Measurements from ENCODE around the gene CHAC1.
"Not testable (repeated sequence)": the region's sequence is repeated elsewhere in the genome, so short reads cannot be mapped to it uniquely, and the experiment has no call there.

Gene CHAC1

DNA sequence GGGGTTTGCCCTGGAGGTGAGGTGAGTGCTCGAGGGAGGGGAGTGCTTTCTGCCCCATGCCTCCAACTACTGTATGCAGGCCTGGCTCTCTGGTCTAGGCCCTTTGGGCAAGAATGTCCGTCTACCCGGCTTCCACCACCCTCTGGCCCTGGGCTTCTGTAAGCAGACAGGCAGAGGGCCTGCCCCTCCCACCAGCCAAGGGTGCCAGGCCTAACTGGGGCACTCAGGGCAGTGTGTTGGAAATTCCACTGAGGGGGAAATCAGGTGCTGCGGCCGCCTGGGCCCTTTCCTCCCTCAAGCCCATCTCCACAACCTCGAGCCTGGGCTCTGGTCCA, 14.8 kb upstream of the CHAC1 start:
- DNase-seq = no peak

DNA sequence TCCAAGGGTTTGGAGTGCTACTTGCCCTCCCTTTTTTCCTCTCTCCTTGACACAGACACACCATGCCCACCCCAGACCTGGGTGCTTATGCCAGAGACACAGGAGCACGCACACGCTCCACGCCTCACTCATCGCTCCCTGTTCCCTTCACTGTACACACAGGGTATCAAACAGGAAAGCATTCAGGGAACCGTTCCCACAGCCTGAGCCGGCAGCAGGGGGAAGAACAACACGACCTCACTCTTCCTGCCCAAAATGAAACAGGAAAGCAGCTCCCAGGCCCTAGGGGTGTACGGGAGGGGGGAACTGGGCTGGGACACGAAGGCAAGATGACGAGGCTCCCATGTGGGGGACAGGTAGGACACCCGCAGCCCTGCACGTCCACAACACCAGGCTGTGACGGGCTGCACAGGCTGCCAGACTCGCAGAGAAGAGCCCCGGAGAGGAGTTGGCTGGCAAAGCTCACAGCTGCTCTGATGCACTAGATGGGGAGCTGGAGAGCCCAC, 12.9 kb upstream of the CHAC1 start:
- peak; percentile 76 for DNase-seq

GRCh38 chr15:40941068-40941527, 12.2 kb upstream of the CHAC1 start:
- DNase-seq = peak; percentile 75

DNA sequence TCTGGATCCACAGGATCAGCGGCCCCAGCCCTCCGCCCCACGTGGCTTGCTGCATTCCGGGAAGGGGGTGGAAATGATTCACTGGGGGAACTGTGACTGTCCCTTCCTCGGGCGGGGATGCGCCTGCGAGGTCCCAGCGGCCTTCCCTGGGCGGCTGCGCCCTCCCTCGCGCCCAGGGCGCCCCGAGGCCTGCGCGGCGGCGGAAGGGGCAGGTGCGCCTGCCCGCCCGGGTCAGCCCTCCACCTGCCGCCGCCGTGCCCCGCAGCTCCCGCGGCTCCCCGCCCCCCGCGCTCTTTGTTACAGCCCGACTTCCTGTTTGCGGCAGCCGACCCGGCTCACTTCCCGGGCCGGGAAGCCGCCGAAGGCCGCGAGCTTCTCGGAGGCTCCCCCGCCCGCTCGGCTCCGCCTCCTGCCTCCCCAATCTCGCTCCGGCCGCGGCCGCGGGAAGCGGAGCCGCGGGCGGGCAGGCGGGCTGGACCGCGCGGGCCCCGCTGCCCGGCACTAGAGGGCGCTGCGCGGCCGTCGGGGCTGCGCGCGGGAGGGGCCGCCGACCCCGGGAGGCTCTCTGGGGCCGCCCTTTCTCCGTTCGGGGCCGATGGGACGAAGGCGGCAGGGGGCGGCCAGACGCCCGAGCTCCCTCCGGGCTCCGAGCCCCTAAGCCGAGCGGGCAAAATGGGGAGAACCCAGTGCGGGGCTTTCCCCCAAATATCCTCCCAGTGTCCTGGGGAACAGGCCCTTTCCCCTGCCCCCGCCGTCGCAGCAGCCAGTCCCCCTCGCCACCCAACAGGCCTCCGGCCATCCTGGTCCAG, 11.5 kb upstream of the CHAC1 start:
- peak; percentile 97 for DNase-seq

GRCh38 chr15:40942337-40942854, 10.9 kb upstream of the CHAC1 start:
- DNase-seq = peak; percentile 62

DNA sequence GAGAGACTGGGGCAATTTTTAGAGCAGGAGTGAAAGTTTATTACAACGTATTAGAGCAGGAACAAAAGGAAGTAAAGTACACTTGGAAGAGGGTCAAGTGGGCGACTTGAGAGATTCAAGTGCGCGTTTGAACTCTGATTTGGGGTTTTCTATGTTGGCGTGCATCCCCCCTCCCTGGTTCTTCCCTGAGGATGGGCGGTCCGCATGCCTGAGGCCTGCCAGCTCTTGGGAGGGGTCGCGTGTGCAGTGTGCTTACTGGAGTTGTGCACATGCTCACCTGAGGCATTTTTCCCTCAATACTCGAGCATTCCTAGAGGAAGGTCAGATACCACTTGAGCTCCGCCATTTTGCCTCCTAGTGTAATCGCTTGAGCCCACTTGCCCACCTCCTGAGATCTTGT, 10.4 kb upstream of the CHAC1 start:
- DNase-seq = no peak

- DNase-seq = peak; percentile 23
Measured at GRCh38 chr15:40943764-40944365, 9.4 kb upstream of the CHAC1 start.

GRCh38 chr15:40944510-40945296, 8.6 kb upstream of the CHAC1 start:
- DNase-seq = peak; percentile 78

DNA sequence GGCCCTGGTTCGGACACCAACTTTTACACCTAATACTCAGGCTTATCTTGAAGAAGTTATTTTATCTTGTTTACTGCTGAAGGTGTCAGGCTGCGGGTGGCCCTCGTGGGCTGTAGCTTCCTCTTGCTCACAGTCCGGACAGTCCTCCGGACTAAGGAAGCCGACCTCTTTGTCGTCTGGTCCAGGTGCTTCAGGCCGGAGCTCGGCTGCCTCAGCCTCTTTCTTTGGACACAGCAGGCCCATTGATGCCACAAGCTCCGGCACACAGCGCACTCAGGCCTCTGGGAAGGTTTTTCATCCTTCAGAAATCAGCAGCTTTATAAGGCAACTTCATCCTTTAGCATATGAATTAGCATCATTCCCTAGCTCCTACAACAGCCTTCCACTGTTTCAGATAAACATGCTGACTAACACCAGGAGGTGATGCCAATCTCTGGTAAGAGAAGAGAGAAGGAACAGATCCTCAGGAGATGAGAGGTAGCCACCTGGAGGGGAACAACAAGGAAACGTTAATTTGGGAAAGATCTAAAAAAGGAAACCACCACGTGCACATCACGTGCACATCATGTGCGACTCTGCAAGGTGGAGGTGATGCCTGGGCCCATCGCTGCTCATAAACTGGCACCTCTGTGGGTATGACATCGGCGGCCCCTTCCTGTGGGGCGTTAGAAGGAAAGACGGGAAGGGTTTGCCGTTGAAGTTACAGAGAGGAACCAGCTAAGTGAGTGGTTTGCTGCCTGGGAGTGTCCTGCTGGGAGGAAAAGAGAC, 4.4 kb upstream of the CHAC1 start:
- no peak for DNase-seq

GRCh38 chr15:40949756-40950207, 3.5 kb upstream of the CHAC1 start:
- no peak for DNase-seq

GRCh38 chr15:40951764-40952163, 1.5 kb upstream of the CHAC1 start:
- no peak for DNase-seq

DNA sequence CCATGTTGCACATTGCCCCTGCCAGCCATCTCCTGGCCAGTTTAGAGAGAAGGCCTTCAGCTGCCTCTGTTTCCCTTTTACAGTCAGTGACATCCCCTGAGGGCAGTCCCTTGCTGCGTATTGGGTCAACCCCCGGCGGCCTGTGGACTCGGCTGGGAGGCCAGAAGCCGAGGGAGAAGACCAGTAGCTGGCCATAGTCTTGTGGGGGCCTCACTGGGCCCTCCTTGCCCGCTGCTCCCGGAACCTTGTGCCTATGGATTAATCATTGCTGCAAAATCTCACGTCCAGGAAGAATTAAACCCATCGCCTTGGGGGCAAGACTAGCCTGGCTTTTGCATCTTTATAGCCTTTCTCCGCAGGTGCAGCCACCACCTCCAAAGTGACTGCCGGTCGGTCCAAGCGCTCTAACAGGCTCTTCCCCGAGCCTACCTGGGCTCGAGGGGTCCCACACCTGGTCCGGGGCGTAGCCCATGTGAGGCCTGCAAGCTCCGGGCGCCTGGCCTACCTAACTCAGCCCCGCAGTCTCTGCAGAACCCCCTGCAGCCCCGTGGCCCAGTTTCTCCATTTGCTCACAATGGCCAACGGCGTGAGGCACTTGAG, 870 bp upstream of the CHAC1 start:
- no peak for DNase-seq

GRCh38 chr15:40953713-40954074, 423 bp downstream of the CHAC1 start:
- no peak for DNase-seq

- DNase-seq = not testable (repeated sequence)
Measured at GRCh38 chr15:40954158-40954848, 1.0 kb downstream of the CHAC1 start.

- DNase-seq = no peak
Measured at GRCh38 chr15:40955141-40955903, 2.1 kb downstream of the CHAC1 start.

DNA sequence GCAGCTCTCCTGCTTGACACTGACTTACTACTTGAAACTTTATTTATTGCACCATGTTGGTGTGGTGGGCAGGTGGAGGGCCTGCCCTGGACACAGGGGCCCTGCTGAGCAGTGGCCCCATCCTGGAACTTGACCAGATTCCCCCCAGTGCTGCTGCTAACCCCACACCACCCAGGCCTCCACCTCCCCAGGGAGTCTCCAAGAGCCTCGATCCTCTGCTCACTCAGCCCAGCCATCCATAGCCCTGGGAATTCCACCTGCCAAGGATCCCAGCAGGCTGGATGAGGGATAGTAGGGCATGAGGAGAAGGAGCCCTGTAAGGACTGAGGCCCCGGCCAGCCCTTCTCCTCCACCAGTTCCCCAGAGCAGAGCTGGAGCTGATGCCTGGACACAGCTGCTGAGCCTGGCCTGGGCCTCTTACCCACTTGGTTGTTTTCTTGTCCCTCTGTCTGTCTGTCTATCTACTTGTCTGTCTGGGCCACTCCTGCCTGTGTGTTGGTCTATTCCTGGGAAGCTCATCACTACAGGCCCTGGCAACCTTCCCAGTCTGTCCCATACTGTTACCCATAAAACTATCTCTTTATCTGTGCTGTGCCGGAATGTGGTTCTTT, 2.8 kb downstream of the CHAC1 start:
- DNase-seq = peak; percentile 29

GRCh38 chr15:40956541-40956982, 3.3 kb downstream of the CHAC1 start:
- DNase-seq = no peak

DNA sequence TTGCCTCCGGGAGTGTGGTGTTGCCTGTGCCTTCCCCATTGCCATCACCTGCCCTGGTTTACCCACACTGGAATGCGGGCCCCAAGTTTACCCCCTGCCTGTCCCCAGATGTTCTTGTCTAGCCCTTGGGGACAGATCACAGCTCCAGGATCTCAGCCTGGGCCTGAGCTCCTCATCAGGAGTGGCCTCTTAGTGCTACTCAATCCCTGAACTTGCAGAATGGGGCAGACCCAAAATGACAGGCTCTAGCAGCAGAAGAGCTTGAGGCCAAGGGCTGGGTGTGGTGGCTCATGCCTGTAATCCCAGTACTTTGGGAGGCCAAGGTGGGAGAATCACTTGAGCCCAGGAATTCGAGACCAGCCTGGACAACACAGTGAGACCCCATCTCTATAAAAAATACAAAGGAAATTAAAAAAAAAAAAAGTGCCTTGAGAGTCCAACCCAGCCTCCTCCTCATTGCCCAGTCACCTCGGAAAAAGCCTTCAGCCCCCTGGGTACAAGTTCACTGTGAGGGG, 3.8 kb downstream of the CHAC1 start:
- DNase-seq = no peak

DNA sequence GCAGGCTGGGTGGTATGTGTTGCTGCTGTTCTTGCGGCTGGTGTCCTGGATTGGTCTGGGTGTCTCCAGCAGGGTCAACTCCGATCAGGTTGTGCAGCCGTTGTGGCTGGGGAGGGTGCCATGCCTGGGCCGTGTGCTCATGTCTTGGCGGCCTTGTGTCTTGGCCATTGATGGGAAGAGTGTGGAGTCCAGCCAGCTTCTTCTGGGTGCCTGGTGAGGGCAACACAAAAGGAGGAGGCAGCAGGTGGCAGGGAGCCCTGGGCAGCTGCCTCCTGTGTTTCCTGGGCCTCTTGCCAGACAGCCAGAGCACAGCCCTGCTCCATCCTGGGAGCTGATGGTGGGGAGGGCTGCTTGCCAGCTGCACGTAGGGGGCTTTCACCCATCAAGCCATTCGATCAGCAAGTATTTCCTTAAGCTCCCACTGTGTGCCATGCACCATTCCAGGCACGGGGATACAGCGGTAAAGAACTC, 4.3 kb downstream of the CHAC1 start:
- peak; percentile 70 for DNase-seq

- DNase-seq = peak; percentile 39
Measured at GRCh38 chr15:40958146-40958545, 4.9 kb downstream of the CHAC1 start.

All from DMS53 (cell line).